Natural killer cell (primary cell): ENCODE measurements around the gene ADAMTS7. TPM values are rescaled to one million over a fixed set of nuclear protein-coding genes. Genes with fewer than 3 reads are reported as not detected.
"Not testable (repeated sequence)": the region's sequence is repeated elsewhere in the genome, so short reads cannot be mapped to it uniquely, and the experiment has no call there.

Experiments used
- ATAC-seq, 3 donors: fragments of 150-1000 bp in 2 of 3; fragments of 200-7000 bp in 1 of 3; cut with Tn5 transposase; 1 replicate in 1 of 3; 2 replicates in 2 of 3; pipeline ENCODE4 v1.10.0; 2021; ENCODE audit warnings: mild to moderate bottlenecking in 2 of 3, moderate library complexity in 2 of 3
- DNase-seq, 2 donors: peaks; one replicate each; pipeline versions ENCODE4 v3.0.0 to v3.0.0-alpha.2; 2013 to 2021; ENCODE audit warnings: mixed read lengths in 1 of 2
- H3K27ac ChIP-seq: one replicate; pipeline ENCODE4 v1.5.1; 2013; ENCODE audit warnings: mild to moderate bottlenecking, low read length
- H3K27me3 ChIP-seq: one replicate; pipeline ENCODE4 v1.6.1; 2013; ENCODE audit warnings: low read length; ENCODE audit not compliant: control insufficient read depth, insufficient read depth
- H3K36me3 ChIP-seq: one replicate; pipeline ENCODE4 v1.6.1; 2013; ENCODE audit warnings: low read length; ENCODE audit not compliant: control insufficient read depth, insufficient read depth
- H3K4me1 ChIP-seq: one replicate; pipeline ENCODE4 v1.6.1; 2013; ENCODE audit warnings: low read length; ENCODE audit not compliant: control insufficient read depth, insufficient read depth
- H3K4me3 ChIP-seq: one replicate; pipeline ENCODE4 v1.5.1; 2013; ENCODE audit warnings: low read length
- H3K9me3 ChIP-seq: one replicate; pipeline ENCODE4 v1.6.1; 2013; ENCODE audit warnings: low read length; ENCODE audit not compliant: control insufficient read depth, insufficient read depth
- H3K27ac Mint-ChIP-seq, 2 donors: one replicate each; pipeline ENCODE4 v1.8.0; 2022; ENCODE audit warnings: mild to moderate bottlenecking in 2 of 2, mixed read lengths in 2 of 2, moderate library complexity in 1 of 2
- H3K27me3 Mint-ChIP-seq, 2 donors: one replicate each; pipeline ENCODE4 v1.8.0; 2022; ENCODE audit warnings: low read depth in 2 of 2, mixed read lengths in 2 of 2
- H3K36me3 Mint-ChIP-seq: one replicate; pipeline ENCODE4 v1.8.0; 2022; ENCODE audit warnings: mixed read lengths
- H3K4me1 Mint-ChIP-seq, 2 donors: one replicate each; pipeline ENCODE4 v1.8.0; 2022; ENCODE audit warnings: mixed read lengths in 2 of 2
- H3K4me3 Mint-ChIP-seq: one replicate; pipeline ENCODE4 v1.8.0; 2022; ENCODE audit warnings: mild to moderate bottlenecking, moderate library complexity, mixed read lengths
- H3K9me3 Mint-ChIP-seq, 2 donors: one replicate each; pipeline ENCODE4 v1.8.0; 2022; ENCODE audit warnings: mixed read lengths in 2 of 2
- WGBS: methylation state at CpG from one replicate; pipeline ENCODE4 v1.1.7; 2013; ENCODE audit warnings: missing lambda C conversion rate; ENCODE audit not compliant: insufficient coverage; 5-methylcytosine and 5-hydroxymethylcytosine counted together
- intact Hi-C: fragments of 100-400 bp; cut with micrococcal nuclease; formaldehyde crosslinking; loops from one replicate; pipeline ENCODE4 v1.14.2; 2022
- total RNA-seq, 4 donors: library from RNA; stranded (reverse); fragments of 120-200 nt in 1 of 4; gene quantifications; one replicate each; pipeline versions ENCODE4 v1.2.3 to v1.2.4, GENCODE V29; 2013 to 2022
- TF ChIP-seq, protein P1 (sequence below): fragments of 200-600 bp; IDR thresholded peaks from one replicate; pipeline ENCODE4 v1.8.0; 2022; ENCODE audit warnings: antibody characterized with exemption

Gene ADAMTS7
- total RNA-seq, 3 donors from 2014 or later (not counting 1 experiment from before 2014, with no cell fraction given), result 0.10 to 0.16 TPM; not detected in 1

- H3K27me3 ChIP-seq, result no peaks in the 10 kb centered on the region
- ATAC-seq (no peak), DNase-seq (peak in 1 of 2 donors; percentile 12)
- no peaks in the 10 kb centered on the region for H3K9me3 ChIP-seq
- TF ChIP-seq, protein P1, sequence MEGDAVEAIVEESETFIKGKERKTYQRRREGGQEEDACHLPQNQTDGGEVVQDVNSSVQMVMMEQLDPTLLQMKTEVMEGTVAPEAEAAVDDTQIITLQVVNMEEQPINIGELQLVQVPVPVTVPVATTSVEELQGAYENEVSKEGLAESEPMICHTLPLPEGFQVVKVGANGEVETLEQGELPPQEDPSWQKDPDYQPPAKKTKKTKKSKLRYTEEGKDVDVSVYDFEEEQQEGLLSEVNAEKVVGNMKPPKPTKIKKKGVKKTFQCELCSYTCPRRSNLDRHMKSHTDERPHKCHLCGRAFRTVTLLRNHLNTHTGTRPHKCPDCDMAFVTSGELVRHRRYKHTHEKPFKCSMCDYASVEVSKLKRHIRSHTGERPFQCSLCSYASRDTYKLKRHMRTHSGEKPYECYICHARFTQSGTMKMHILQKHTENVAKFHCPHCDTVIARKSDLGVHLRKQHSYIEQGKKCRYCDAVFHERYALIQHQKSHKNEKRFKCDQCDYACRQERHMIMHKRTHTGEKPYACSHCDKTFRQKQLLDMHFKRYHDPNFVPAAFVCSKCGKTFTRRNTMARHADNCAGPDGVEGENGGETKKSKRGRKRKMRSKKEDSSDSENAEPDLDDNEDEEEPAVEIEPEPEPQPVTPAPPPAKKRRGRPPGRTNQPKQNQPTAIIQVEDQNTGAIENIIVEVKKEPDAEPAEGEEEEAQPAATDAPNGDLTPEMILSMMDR, result no peak
- peaks cover 0 to 2% of the 10 kb centered on the region in 2 donors for H3K27me3 Mint-ChIP-seq
- H3K4me3 Mint-ChIP-seq, result no peak overlapping the region
- 86% methylated on average over 14 of the region's 14 CpGs for WGBS
- no peaks in the 10 kb centered on the region for H3K4me1 ChIP-seq
- H3K27ac Mint-ChIP-seq, result no peak overlapping the region
- no peaks in the 10 kb centered on the region for H3K4me1 Mint-ChIP-seq
- H3K4me3 ChIP-seq, result no peak overlapping the region
- intact Hi-C loops, result no loop called here
- no peaks in the 10 kb centered on the region for H3K36me3 ChIP-seq
- no peaks in the 10 kb centered on the region for H3K36me3 Mint-ChIP-seq
- H3K9me3 Mint-ChIP-seq, result no peaks in the 10 kb centered on the region
- no peak overlapping the region for H3K27ac ChIP-seq
Observed at GRCh38 chr15:78726870-78727551, 84.3 kb downstream of the ADAMTS7 start.

GRCh38 chr15:78719819-78720450, 91.3 kb downstream of the ADAMTS7 start:
- intact Hi-C loops, H3K27ac Mint-ChIP-seq, H3K9me3 Mint-ChIP-seq, H3K27ac ChIP-seq, H3K9me3 ChIP-seq, H3K4me3 ChIP-seq, H3K36me3 ChIP-seq, H3K36me3 Mint-ChIP-seq, ATAC-seq, H3K4me1 ChIP-seq, H3K27me3 ChIP-seq, H3K4me1 Mint-ChIP-seq, H3K4me3 Mint-ChIP-seq, DNase-seq: not testable (repeated sequence)
- 75% methylated on average over 19 of the region's 21 CpGs for WGBS
- H3K27me3 Mint-ChIP-seq, result peaks cover 18 to 28% of the 10 kb centered on the region in 2 donors

DNA sequence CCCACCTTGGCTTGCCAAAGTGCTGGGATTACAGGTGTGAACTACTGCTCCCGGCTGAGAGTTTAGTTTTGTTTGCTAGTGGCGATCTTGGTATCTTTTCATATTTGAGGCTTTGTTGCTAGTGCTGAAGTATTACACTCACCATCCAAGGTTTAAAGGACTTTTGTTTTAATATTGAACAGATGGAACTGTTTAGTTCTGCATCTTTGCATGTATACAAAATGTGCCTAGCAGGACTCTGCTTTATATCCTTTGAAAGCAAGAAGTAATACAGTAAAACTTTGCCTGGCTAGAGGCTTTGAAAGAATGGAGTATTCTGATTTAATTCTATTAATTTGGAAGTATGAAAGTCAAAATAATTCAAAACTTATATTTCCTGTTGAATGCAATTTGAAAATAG, 92.4 kb downstream of the ADAMTS7 start:
- no peak overlapping the region for H3K27ac Mint-ChIP-seq

More for the DNA sequence above, 92.4 kb downstream of the ADAMTS7 start:
- H3K36me3 Mint-ChIP-seq, result no peaks in the 10 kb centered on the region
- no peaks in the 10 kb centered on the region for H3K36me3 ChIP-seq
- no peaks in the 10 kb centered on the region for H3K9me3 ChIP-seq
- DNase-seq (no peak), ATAC-seq (no peak)
- no peak overlapping the region for H3K4me3 ChIP-seq
- WGBS, result no CpG with 5 or more reads among the region's 2 CpGs
- no peak overlapping the region for H3K27ac ChIP-seq
- no peak overlapping the region for H3K4me3 Mint-ChIP-seq
- TF ChIP-seq, protein P1, result no peak
- no peaks in the 10 kb centered on the region for H3K9me3 Mint-ChIP-seq
- intact Hi-C loops, result no loop called here
- H3K4me1 Mint-ChIP-seq, result no peaks in the 10 kb centered on the region
- H3K27me3 ChIP-seq, result peaks cover 7% of the 10 kb centered on the region
- H3K27me3 Mint-ChIP-seq, result peaks cover 18 to 32% of the 10 kb centered on the region in 2 donors
- no peaks in the 10 kb centered on the region for H3K4me1 ChIP-seq
